Thoracic aorta (tissue), 2 donors: Measurements from ENCODE around the gene PSMG3. TPM values are rescaled to one million over a fixed set of nuclear protein-coding genes. Genes with fewer than 3 reads are reported as not detected.

Experiments
- ATAC-seq: fragments of 150-250 bp; one replicate; pipeline ENCODE4 v1.8.0; 2017; ENCODE audit warnings: low read depth; ENCODE audit not compliant: insufficient number of reproducible peaks, low FRiP score
- DNase-seq: peaks from one replicate; pipeline ENCODE4 v3.0.0-alpha.2; 2020; ENCODE audit warnings: low spot score
- H3K27ac ChIP-seq, 2 donors: fragments of 200-600 bp; sonication (generic); 1 replicate in 1 of 2; 2 replicates in 1 of 2; pipeline ENCODE4 v1.5.1; 2016; ENCODE audit warnings: mild to moderate bottlenecking in 2 of 2, moderate library complexity in 2 of 2
- H3K27me3 ChIP-seq: fragments of 200-600 bp; sonication (generic); replicated peaks from 2 replicates; pipeline ENCODE4 v1.6.0; 2016; ENCODE audit warnings: mild to moderate bottlenecking; ENCODE audit not compliant: insufficient read depth
- H3K36me3 ChIP-seq: fragments of 200-600 bp; sonication (generic); one replicate; pipeline ENCODE4 v1.5.1; 2016
- H3K4me1 ChIP-seq, 2 donors: fragments of 200-600 bp; sonication (generic); 1 replicate in 1 of 2; 2 replicates in 1 of 2; pipeline versions ENCODE4 v1.5.1 to v1.6.0; 2016; ENCODE audit warnings: low read depth in 2 of 2, mild to moderate bottlenecking in 1 of 2; ENCODE audit not compliant: control insufficient read depth in 1 of 2
- H3K4me3 ChIP-seq: fragments of 200-600 bp; sonication (generic); 2 replicates; pipeline ENCODE4 v1.5.1; 2016; ENCODE audit warnings: mild to moderate bottlenecking
- H3K9me3 ChIP-seq: fragments of 200-600 bp; sonication (generic); 2 replicates; pipeline ENCODE4 v1.5.1; 2016
- CTCF ChIP-seq: fragments of 200-600 bp; sonication (generic); IDR thresholded peaks from one replicate; pipeline ENCODE4 v1.5.1; 2019; ENCODE audit warnings: antibody characterized with exemption
- total RNA-seq, 2 donors: library from RNA; depleted of rRNA; stranded (reverse); fragments of >200 nt; gene quantifications; one replicate each; pipeline versions ENCODE4 v1.1.0 to v1.2.3, GENCODE V29; 2016

Gene PSMG3
- total RNA-seq, 2 donors from 2014 or later, result 30.9 to 40.4 TPM

GRCh38 chr7:1578513-1578912 is 8.7 kb upstream of the PSMG3 start:
- no peak for TF ChIP-seq CTCF
- H3K9me3 ChIP-seq, result no peaks in the 10 kb centered on the region
- ATAC-seq, result no peak
- H3K27ac ChIP-seq, result no peak overlapping the region
- DNase-seq, result no peak
- peaks cover 0 to 6% of the 10 kb centered on the region in 2 donors for H3K4me1 ChIP-seq
- H3K27me3 ChIP-seq, result no peaks in the 10 kb centered on the region
- H3K36me3 ChIP-seq, result no peaks in the 10 kb centered on the region
- H3K4me3 ChIP-seq, result no peak overlapping the region

GRCh38 chr7:1576521-1577253 is 6.9 kb upstream of the PSMG3 start:
- DNase-seq, result no peak
- no peak for TF ChIP-seq CTCF
- Histone ChIP-seq H3K27me3 (no peaks in the 10 kb centered on the region), H3K9me3 (no peaks in the 10 kb centered on the region), H3K27ac (no peak overlapping the region), H3K4me3 (no peak overlapping the region), H3K36me3 (no peaks in the 10 kb centered on the region), H3K4me1 (peaks cover 0 to 6% of the 10 kb centered on the region in 2 donors)
- ATAC-seq, result no peak

GRCh38 chr7:1575809-1576208 is 6.0 kb upstream of the PSMG3 start:
- Histone ChIP-seq H3K9me3 (no peaks in the 10 kb centered on the region), H3K27me3 (no peaks in the 10 kb centered on the region), H3K27ac (no peak overlapping the region), H3K36me3 (no peaks in the 10 kb centered on the region), H3K4me3 (no peak overlapping the region), H3K4me1 (peaks cover 3 to 13% of the 10 kb centered on the region in 2 donors)
- ATAC-seq (no peak), DNase-seq (no peak)
- no peak for TF ChIP-seq CTCF

GRCh38 chr7:1572111-1572822 is 2.4 kb upstream of the PSMG3 start:
- H3K9me3 ChIP-seq, result no peaks in the 10 kb centered on the region
- H3K36me3 ChIP-seq, result peaks cover 4% of the 10 kb centered on the region
- no peak for TF ChIP-seq CTCF
- no peak overlapping the region for H3K27ac ChIP-seq
- ATAC-seq, result no peak
- no peak overlapping the region for H3K4me3 ChIP-seq
- peaks cover 11 to 22% of the 10 kb centered on the region in 2 donors for H3K4me1 ChIP-seq
- no peak for DNase-seq
- H3K27me3 ChIP-seq, result no peaks in the 10 kb centered on the region

- Histone ChIP-seq H3K9me3 (no peaks in the 10 kb centered on the region), H3K4me1 (peaks cover 11 to 22% of the 10 kb centered on the region in 2 donors), H3K27ac (peak overlapping the region; percentile 90 to 93), H3K4me3 (peak overlapping the region; percentile 96), H3K27me3 (no peaks in the 10 kb centered on the region), H3K36me3 (peaks cover 4% of the 10 kb centered on the region)
- no peak for TF ChIP-seq CTCF
- ATAC-seq, result no peak
- no peak for DNase-seq
Observed at GRCh38 chr7:1569440-1569832, 396 bp downstream of the PSMG3 start.
